Measurements from ENCODE around the gene VPS26C.

The VPS26C gene

GRCh38 chr21:37220433-37220980, 46.6 kb downstream of the VPS26C start:
- ChIA-PET CTCF (interaction anchor here (0.7 to 3.7 kb wide), 10 partner anchors 9 to 254 kb away, joined by 3 to 16 read pairs (median 3); no protein-coding TSS in a partner anchor), POLR2A (interaction anchor here (0.6 to 1.0 kb wide), 2 partner anchors 144 to 192 kb away, joined by 3 read pairs; no protein-coding TSS in a partner anchor)
- Histone ChIP-seq H3K9me3 (ENCODE audit: control extremely low read depth in 1 of 5, control insufficient read depth in 4 of 5, insufficient read depth in 2 of 5, low read depth in 1 of 5, low read length in 4 of 5) (no peaks in the 10 kb centered on the region), H3K36me3 (ENCODE audit: control insufficient read depth in 4 of 4, insufficient read depth in 4 of 4, low read length in 3 of 4) (peaks cover 0 to 14% (median 6%) of the 10 kb centered on the region in 4 experiments), H3K27me3 (replicated peaks in 2 of 5; ENCODE audit: control insufficient read depth in 4 of 5, insufficient read depth in 5 of 5, low read length in 4 of 5) (no peaks in the 10 kb centered on the region), H3K27ac (ENCODE audit: insufficient read depth in 1 of 2, low read depth in 1 of 2, low read length in 2 of 2, poor library complexity in 1 of 2, severe bottlenecking in 2 of 2) (peak overlapping the region in 1 of 2 experiments; percentile 66), H3K4me1 (ENCODE audit: control extremely low read depth in 1 of 4, control insufficient read depth in 4 of 4, insufficient read depth in 4 of 4, low read length in 3 of 4) (peaks cover 4 to 56% (median 48%) of the 10 kb centered on the region in 4 experiments), H3K4me3 (ENCODE audit: control insufficient read depth in 1 of 7, extremely low read depth in 1 of 7, insufficient read depth in 4 of 7, low read depth in 2 of 7, low read length in 6 of 7) (peak overlapping the region; percentile 28 to 94 (median 78))
- peak in 1 of 3 donors; percentile 58 for DNase-seq
- WGBS (ENCODE audit: insufficient coverage), result 0% methylated on average over 33 of the region's 35 CpGs

GRCh38 chr21:37219761-37220432, 47.2 kb downstream of the VPS26C start:
- peak; percentile 36 to 79 (median 75) for DNase-seq

GRCh38 chr21:37214952-37215351, 52.2 kb downstream of the VPS26C start:
- CTCF ChIA-PET, result no interaction called here

More at GRCh38 chr21:37219761-37220432, 47.2 kb downstream of the VPS26C start:
- ChIA-PET CTCF (interaction anchor here (0.7 to 3.7 kb wide), 6 partner anchors 11 to 255 kb away, joined by 3 to 16 read pairs (median 3); no protein-coding TSS in a partner anchor), POLR2A (interaction anchor here (1.0 kb wide), 1 partner anchor 145 kb away, joined by 3 read pairs; no protein-coding TSS in a partner anchor)
- Histone ChIP-seq H3K9me3 (ENCODE audit: control extremely low read depth in 1 of 5, control insufficient read depth in 4 of 5, insufficient read depth in 2 of 5, low read depth in 1 of 5, low read length in 4 of 5) (no peaks in the 10 kb centered on the region), H3K27me3 (replicated peaks in 2 of 5; ENCODE audit: control insufficient read depth in 4 of 5, insufficient read depth in 5 of 5, low read length in 4 of 5) (no peaks in the 10 kb centered on the region), H3K27ac (ENCODE audit: insufficient read depth in 1 of 2, low read depth in 1 of 2, low read length in 2 of 2, poor library complexity in 1 of 2, severe bottlenecking in 2 of 2) (no peak overlapping the region), H3K36me3 (ENCODE audit: control insufficient read depth in 4 of 4, insufficient read depth in 4 of 4, low read length in 3 of 4) (peaks cover 0 to 14% (median 4%) of the 10 kb centered on the region in 4 experiments), H3K4me1 (ENCODE audit: control extremely low read depth in 1 of 4, control insufficient read depth in 4 of 4, insufficient read depth in 4 of 4, low read length in 3 of 4) (peaks cover 4 to 50% (median 42%) of the 10 kb centered on the region in 4 experiments), H3K4me3 (ENCODE audit: control insufficient read depth in 1 of 7, extremely low read depth in 1 of 7, insufficient read depth in 4 of 7, low read depth in 2 of 7, low read length in 6 of 7) (peak overlapping the region; percentile 23 to 94 (median 78))
- WGBS (ENCODE audit: insufficient coverage), result 32% methylated on average over 12 of the region's 13 CpGs

GRCh38 chr21:37210799-37211198, 56.3 kb downstream of the VPS26C start:
- H3K27ac ChIP-seq (ENCODE audit: insufficient read depth in 1 of 2, low read depth in 1 of 2, low read length in 2 of 2, poor library complexity in 1 of 2, severe bottlenecking in 2 of 2), result no peak overlapping the region
- peaks cover 0 to 10% (median 0%) of the 10 kb centered on the region in 5 experiments for H3K9me3 ChIP-seq (ENCODE audit: control extremely low read depth in 1 of 5, control insufficient read depth in 4 of 5, insufficient read depth in 2 of 5, low read depth in 1 of 5, low read length in 4 of 5)
- peaks cover 0 to 26% (median 14%) of the 10 kb centered on the region in 4 experiments for H3K4me1 ChIP-seq (ENCODE audit: control extremely low read depth in 1 of 4, control insufficient read depth in 4 of 4, insufficient read depth in 4 of 4, low read length in 3 of 4)
- H3K4me3 ChIP-seq (ENCODE audit: control insufficient read depth in 1 of 7, extremely low read depth in 1 of 7, insufficient read depth in 4 of 7, low read depth in 2 of 7, low read length in 6 of 7), result no peak overlapping the region
- no peaks in the 10 kb centered on the region for H3K27me3 ChIP-seq (replicated peaks in 2 of 5; ENCODE audit: control insufficient read depth in 4 of 5, insufficient read depth in 5 of 5, low read length in 4 of 5)
- ChIA-PET POLR2A (no interaction called here), CTCF (no interaction called here)
- no CpG with 5 or more reads among the region's 1 CpG for WGBS (ENCODE audit: insufficient coverage)
- DNase-seq, result no peak
- H3K36me3 ChIP-seq (ENCODE audit: control insufficient read depth in 4 of 4, insufficient read depth in 4 of 4, low read length in 3 of 4), result no peaks in the 10 kb centered on the region

More at GRCh38 chr21:37214952-37215351, 52.2 kb downstream of the VPS26C start:
- Histone ChIP-seq H3K4me1 (ENCODE audit: control extremely low read depth in 1 of 4, control insufficient read depth in 4 of 4, insufficient read depth in 4 of 4, low read length in 3 of 4) (peaks cover 0 to 17% (median 10%) of the 10 kb centered on the region in 4 experiments), H3K9me3 (ENCODE audit: control extremely low read depth in 1 of 5, control insufficient read depth in 4 of 5, insufficient read depth in 2 of 5, low read depth in 1 of 5, low read length in 4 of 5) (peaks cover 0 to 6% (median 0%) of the 10 kb centered on the region in 5 experiments), H3K4me3 (ENCODE audit: control insufficient read depth in 1 of 7, extremely low read depth in 1 of 7, insufficient read depth in 4 of 7, low read depth in 2 of 7, low read length in 6 of 7) (no peak overlapping the region), H3K27ac (ENCODE audit: insufficient read depth in 1 of 2, low read depth in 1 of 2, low read length in 2 of 2, poor library complexity in 1 of 2, severe bottlenecking in 2 of 2) (no peak overlapping the region), H3K27me3 (replicated peaks in 2 of 5; ENCODE audit: control insufficient read depth in 4 of 5, insufficient read depth in 5 of 5, low read length in 4 of 5) (no peaks in the 10 kb centered on the region), H3K36me3 (ENCODE audit: control insufficient read depth in 4 of 4, insufficient read depth in 4 of 4, low read length in 3 of 4) (no peaks in the 10 kb centered on the region)
- WGBS (ENCODE audit: insufficient coverage), result 100% methylated on average over 5 of the region's 9 CpGs
- POLR2A ChIA-PET, result no interaction called here
- no peak for DNase-seq

- no peaks in the 10 kb centered on the region for H3K27me3 ChIP-seq (replicated peaks in 2 of 5; ENCODE audit: control insufficient read depth in 4 of 5, insufficient read depth in 5 of 5, low read length in 4 of 5)
- POLR2A ChIA-PET, result no interaction called here
- H3K9me3 ChIP-seq (ENCODE audit: control extremely low read depth in 1 of 5, control insufficient read depth in 4 of 5, insufficient read depth in 2 of 5, low read depth in 1 of 5, low read length in 4 of 5), result peaks cover 0 to 10% (median 0%) of the 10 kb centered on the region in 5 experiments
- CTCF ChIA-PET, result interaction anchor here (3.0 kb wide), 1 partner anchor 9 kb away, joined by 16 read pairs; no protein-coding TSS in a partner anchor
- H3K27ac ChIP-seq (ENCODE audit: insufficient read depth in 1 of 2, low read depth in 1 of 2, low read length in 2 of 2, poor library complexity in 1 of 2, severe bottlenecking in 2 of 2), result no peak overlapping the region
- H3K36me3 ChIP-seq (ENCODE audit: control insufficient read depth in 4 of 4, insufficient read depth in 4 of 4, low read length in 3 of 4), result no peaks in the 10 kb centered on the region
- no peak overlapping the region for H3K4me3 ChIP-seq (ENCODE audit: control insufficient read depth in 1 of 7, extremely low read depth in 1 of 7, insufficient read depth in 4 of 7, low read depth in 2 of 7, low read length in 6 of 7)
- H3K4me1 ChIP-seq (ENCODE audit: control extremely low read depth in 1 of 4, control insufficient read depth in 4 of 4, insufficient read depth in 4 of 4, low read length in 3 of 4), result peaks cover 0 to 26% (median 14%) of the 10 kb centered on the region in 4 experiments
- no peak for DNase-seq
- 96% methylated on average over 7 of the region's 7 CpGs for WGBS (ENCODE audit: insufficient coverage)
These were observed 57.0 kb downstream of the VPS26C start for GRCh38 chr21:37210130-37210529.

GRCh38 chr21:37208741-37209225, 58.4 kb downstream of the VPS26C start:
- WGBS (ENCODE audit: insufficient coverage), result 96% methylated on average over 11 of the region's 15 CpGs
- Histone ChIP-seq H3K27me3 (replicated peaks in 2 of 5; ENCODE audit: control insufficient read depth in 4 of 5, insufficient read depth in 5 of 5, low read length in 4 of 5) (no peaks in the 10 kb centered on the region), H3K36me3 (ENCODE audit: control insufficient read depth in 4 of 4, insufficient read depth in 4 of 4, low read length in 3 of 4) (peaks cover 0 to 5% (median 0%) of the 10 kb centered on the region in 4 experiments), H3K27ac (ENCODE audit: insufficient read depth in 1 of 2, low read depth in 1 of 2, low read length in 2 of 2, poor library complexity in 1 of 2, severe bottlenecking in 2 of 2) (no peak overlapping the region), H3K4me3 (ENCODE audit: control insufficient read depth in 1 of 7, extremely low read depth in 1 of 7, insufficient read depth in 4 of 7, low read depth in 2 of 7, low read length in 6 of 7) (no peak overlapping the region), H3K4me1 (ENCODE audit: control extremely low read depth in 1 of 4, control insufficient read depth in 4 of 4, insufficient read depth in 4 of 4, low read length in 3 of 4) (peaks cover 0 to 26% (median 14%) of the 10 kb centered on the region in 4 experiments), H3K9me3 (ENCODE audit: control extremely low read depth in 1 of 5, control insufficient read depth in 4 of 5, insufficient read depth in 2 of 5, low read depth in 1 of 5, low read length in 4 of 5) (peaks cover 0 to 10% (median 0%) of the 10 kb centered on the region in 5 experiments)
- ChIA-PET POLR2A (no interaction called here), CTCF (interaction anchor here (1.2 to 3.0 kb wide), 2 partner anchors 10 to 177 kb away, joined by 3 to 16 read pairs; no protein-coding TSS in a partner anchor)
- DNase-seq, result peak in 1 of 3 donors; percentile 15

All from common myeloid progenitor, CD34-positive (primary cell).